ENCODE measurements around the gene CASP7.

- TF ChIP-seq CTCF (IDR thresholded peaks at IDR 0.05) (no peak), SIN3A (IDR thresholded peaks at IDR 0.05; ENCODE audit: borderline replicate concordance, insufficient read depth, low read depth, low read length) (no peak)
These were observed 12.6 kb downstream of the CASP7 start for GRCh38 chr10:113692271-113692670.

Measured in Panc1 (cell line).